ENCODE data around the gene VSX1. TPM values are rescaled to one million over a fixed set of nuclear protein-coding genes. Genes with fewer than 3 reads are reported as not detected.
A peak's percentile ranks its signal among the peaks of the same experiment; 100 is the strongest.

The VSX1 gene
- total RNA-seq, 1 donor from 2014 or later = not detected

GRCh38 chr20:25065625-25066338, 16.2 kb downstream of the VSX1 start:
- intact Hi-C loops (cut with micrococcal nuclease) = loop anchor here (1.0 to 5.0 kb wide), 7 partner anchors 8 to 1068 kb away; partner anchors contain the start of gene ENTPD6
- peaks cover under 1% of the 10 kb centered on the region for H3K27me3 Mint-ChIP-seq
- no peaks in the 10 kb centered on the region for H3K9me3 Mint-ChIP-seq
- H3K4me1 Mint-ChIP-seq = peaks cover 21% of the 10 kb centered on the region
- DNase-seq (peak; percentile 48), ATAC-seq (ENCODE audit: low read depth) (peak; percentile 86)
- ChIA-PET POLR2A (interaction anchor here (1.0 to 1.9 kb wide), 3 partner anchors 9 to 71 kb away, joined by 3 to 13 read pairs (median 5); no protein-coding TSS in a partner anchor), CTCF (interaction anchor here (0.7 to 5.4 kb wide), 5 partner anchors 9 to 135 kb away, joined by 3 to 113 read pairs (median 4); partner anchors contain the start of gene APMAP)
- peak; percentile 36 for TF ChIP-seq CTCF (IDR thresholded peaks at IDR 0.05)
- no peak overlapping the region for H3K4me3 Mint-ChIP-seq
- no peaks in the 10 kb centered on the region for H3K36me3 Mint-ChIP-seq (ENCODE audit: low read depth)
- no peak overlapping the region for H3K27ac Mint-ChIP-seq

- H3K27me3 Mint-ChIP-seq = no peaks in the 10 kb centered on the region
- intact Hi-C loops (cut with micrococcal nuclease) = loop anchor here (1.0 to 5.0 kb wide), 7 partner anchors 8 to 1068 kb away; partner anchors contain the start of gene ENTPD6
- no peaks in the 10 kb centered on the region for H3K36me3 Mint-ChIP-seq (ENCODE audit: low read depth)
- ATAC-seq (ENCODE audit: low read depth) = no peak
- TF ChIP-seq CTCF (IDR thresholded peaks at IDR 0.05) = no peak
- peaks cover 21% of the 10 kb centered on the region for H3K4me1 Mint-ChIP-seq
- H3K9me3 Mint-ChIP-seq = no peaks in the 10 kb centered on the region
- no peak overlapping the region for H3K4me3 Mint-ChIP-seq
- POLR2A ChIA-PET = interaction anchor here (1.0 to 1.9 kb wide), 3 partner anchors 8 to 70 kb away, joined by 3 to 13 read pairs (median 5); no protein-coding TSS in a partner anchor
- no peak overlapping the region for H3K27ac Mint-ChIP-seq
- CTCF ChIA-PET = interaction anchor here (0.7 to 5.4 kb wide), 6 partner anchors 9 to 135 kb away, joined by 3 to 113 read pairs (median 4); partner anchors contain the start of gene APMAP
- no peak for DNase-seq
These were observed 16.8 kb downstream of the VSX1 start for GRCh38 chr20:25065072-25065624.

- no peaks in the 10 kb centered on the region for H3K9me3 Mint-ChIP-seq
- no peak overlapping the region for H3K27ac Mint-ChIP-seq
- H3K27me3 Mint-ChIP-seq = no peaks in the 10 kb centered on the region
- DNase-seq (no peak), ATAC-seq (ENCODE audit: low read depth) (no peak)
- ChIA-PET CTCF (interaction anchor here (0.7 to 5.4 kb wide), 4 partner anchors 22 to 134 kb away, joined by 3 to 113 read pairs (median 6); partner anchors contain the start of gene APMAP), POLR2A (interaction anchor here (1.2 to 1.9 kb wide), 2 partner anchors 32 to 70 kb away, joined by 3 to 13 read pairs; no protein-coding TSS in a partner anchor)
- H3K4me1 Mint-ChIP-seq = peaks cover 21% of the 10 kb centered on the region
- no peak overlapping the region for H3K4me3 Mint-ChIP-seq
- intact Hi-C loops (cut with micrococcal nuclease) = loop anchor here (1.0 to 5.0 kb wide), 7 partner anchors 7 to 1067 kb away; partner anchors contain the start of gene ENTPD6
- TF ChIP-seq CTCF (IDR thresholded peaks at IDR 0.05) = no peak
- H3K36me3 Mint-ChIP-seq (ENCODE audit: low read depth) = no peaks in the 10 kb centered on the region
These were observed 17.3 kb downstream of the VSX1 start for GRCh38 chr20:25064561-25065071.

- DNase-seq (no peak), ATAC-seq (ENCODE audit: low read depth) (no peak)
- Mint-ChIP-seq H3K27me3 (no peaks in the 10 kb centered on the region), H3K4me1 (peaks cover 27% of the 10 kb centered on the region), H3K9me3 (no peaks in the 10 kb centered on the region), H3K27ac (no peak overlapping the region), H3K36me3 (ENCODE audit: low read depth) (no peaks in the 10 kb centered on the region), H3K4me3 (no peak overlapping the region)
- POLR2A ChIA-PET = no interaction called here
- CTCF ChIA-PET = interaction anchor here (1.1 to 5.4 kb wide), 3 partner anchors 21 to 69 kb away, joined by 4 to 113 read pairs (median 9); partner anchors contain the start of gene APMAP
- intact Hi-C loops (cut with micrococcal nuclease) = loop anchor here (2.0 kb wide), 3 partner anchors 131 to 335 kb away; partner anchors contain the start of gene ENTPD6
- TF ChIP-seq CTCF (IDR thresholded peaks at IDR 0.05) = no peak
These were observed 18.0 kb downstream of the VSX1 start for GRCh38 chr20:25063981-25064380.

All from activated B cell treated with CpG ODN at 0.5 μM for 24 hours (primary cell).